ENCODE data around the gene MFAP3.

Gene MFAP3

GRCh38 chr5:154090656-154091055, 51.9 kb downstream of the MFAP3 start:
- DNase-seq (ENCODE audit: low read depth in 1 of 2, low spot score in 1 of 2), result no peak

DNA sequence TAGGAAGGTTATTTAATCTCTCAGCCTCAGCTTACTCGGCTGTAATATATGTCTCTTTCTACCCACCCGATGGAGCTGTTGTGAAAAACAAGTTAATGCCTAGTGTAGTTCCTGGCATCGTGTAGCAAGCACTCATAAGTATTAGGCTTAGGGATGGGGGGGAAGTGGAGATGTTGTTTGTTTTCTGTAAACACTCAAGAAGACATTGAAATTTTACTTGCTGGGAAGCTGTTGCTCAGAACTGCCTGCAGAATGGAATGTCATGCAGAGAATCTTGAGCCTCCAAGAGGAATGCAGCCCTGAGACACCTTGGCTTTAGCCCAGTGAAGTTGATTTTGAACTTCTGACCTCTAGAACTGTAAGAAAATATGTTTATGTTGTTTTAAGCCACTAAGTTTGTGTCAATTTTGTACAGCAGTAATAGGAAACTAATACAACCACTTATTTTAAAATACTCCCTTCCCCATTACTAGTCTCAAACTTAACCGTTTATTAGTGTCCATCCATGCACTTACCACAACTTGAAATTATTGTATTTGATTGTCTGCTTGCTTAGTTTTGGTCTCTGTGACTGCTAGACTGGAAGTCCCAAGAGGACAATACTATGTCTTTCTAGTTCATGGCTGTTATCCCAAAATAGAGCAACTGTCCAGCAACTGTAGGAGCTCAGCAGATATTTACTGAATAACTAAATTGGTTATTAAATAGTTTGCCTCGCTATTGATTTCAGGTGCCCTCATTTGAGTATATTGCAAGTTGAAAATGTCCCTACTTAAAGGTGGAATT, 53.8 kb downstream of the MFAP3 start:
- DNase-seq (ENCODE audit: low read depth in 1 of 2, low spot score in 1 of 2), result no peak

DNA sequence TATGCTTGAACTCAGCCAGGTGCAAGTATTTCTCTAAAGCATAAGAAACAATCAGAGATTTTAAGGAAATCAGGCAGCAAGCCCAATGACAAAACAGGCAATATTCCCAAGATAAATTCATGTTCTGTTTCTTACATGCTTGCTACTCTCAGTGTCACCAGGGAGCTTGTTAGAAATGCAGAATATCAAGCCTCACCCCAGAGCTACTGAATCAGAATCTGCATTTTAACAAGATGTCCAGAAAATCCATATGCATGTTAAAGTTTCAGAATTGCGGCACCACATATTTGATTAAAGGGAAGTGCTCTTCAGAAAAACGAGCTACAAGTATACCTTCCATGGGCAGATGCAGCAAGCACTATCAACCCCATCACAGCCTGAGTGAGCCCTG, 54.4 kb downstream of the MFAP3 start:
- DNase-seq (ENCODE audit: low read depth in 1 of 2, low spot score in 1 of 2), result no peak

GRCh38 chr5:154095904-154096303, 57.1 kb downstream of the MFAP3 start:
- no peak for DNase-seq (ENCODE audit: low read depth in 1 of 2, low spot score in 1 of 2)

DNA sequence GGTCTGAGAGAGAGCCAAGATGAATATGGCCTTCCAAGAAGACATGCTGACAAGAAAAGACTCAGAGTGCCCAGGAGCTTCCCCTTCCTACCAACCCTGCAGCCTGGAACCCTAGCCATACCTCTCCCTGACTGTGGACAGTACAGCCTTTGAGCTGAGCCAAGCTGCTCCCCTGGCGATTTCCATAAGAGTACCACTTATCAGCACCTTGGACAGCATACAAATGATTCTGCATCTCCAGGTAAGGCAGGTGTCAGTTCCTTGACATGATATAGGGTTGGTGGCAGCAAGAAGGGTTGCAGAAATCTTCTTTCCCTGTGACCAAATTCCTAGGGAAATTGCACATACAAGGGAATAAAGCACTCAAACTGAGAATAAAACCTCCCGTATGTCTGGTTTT, 58.3 kb downstream of the MFAP3 start:
- no peak for DNase-seq (ENCODE audit: low read depth in 1 of 2, low spot score in 1 of 2)

- no peak for DNase-seq (ENCODE audit: low read depth in 1 of 2, low spot score in 1 of 2)
Measured at GRCh38 chr5:154098465-154098864, 59.7 kb downstream of the MFAP3 start.

- DNase-seq (ENCODE audit: low read depth in 1 of 2, low spot score in 1 of 2), result no peak
Measured at GRCh38 chr5:154101184-154101583, 62.4 kb downstream of the MFAP3 start.

DNA sequence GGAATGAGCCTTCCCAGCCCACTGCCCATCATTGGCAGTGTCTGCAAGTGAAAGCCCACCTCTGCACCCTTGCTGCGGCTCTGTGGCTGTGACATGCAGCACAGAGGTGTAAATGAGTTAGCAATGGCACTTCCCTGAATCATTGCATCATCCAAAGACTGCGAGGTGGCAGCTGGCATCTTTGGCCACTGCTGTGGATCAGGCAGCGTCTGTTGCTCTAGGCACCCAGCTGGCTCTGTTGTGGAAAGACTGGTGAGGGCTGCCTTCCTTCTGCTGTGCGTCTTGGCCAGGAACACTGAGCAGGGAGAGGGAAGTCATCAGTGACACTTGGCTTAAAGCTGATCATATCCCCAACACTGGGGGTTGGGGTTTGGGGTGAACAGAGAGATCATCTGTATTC, 64.5 kb downstream of the MFAP3 start:
- no peak for DNase-seq (ENCODE audit: low read depth in 1 of 2, low spot score in 1 of 2)
